Neural cell (in vitro differentiated cells): ENCODE results near the gene FBXO8. TPM values are rescaled to one million over a fixed set of nuclear protein-coding genes. Genes with fewer than 3 reads are reported as not detected.

ENCODE experiments used
- H2AFZ ChIP-seq: fragments of 200-600, 300-800 bp; sonication (generic), shearing (Covaris generic); 2 replicates; pipeline ENCODE4 v1.6.0; 2014; ENCODE audit warnings: low read depth, mild to moderate bottlenecking, antibody characterized with exemption, low read length, moderate library complexity
- H3F3A ChIP-seq: fragments of 200-600 bp; shearing (Covaris generic); 2 replicates; pipeline ENCODE4 v1.6.1; 2016; ENCODE audit warnings: mild to moderate bottlenecking, moderate library complexity, mixed read lengths, antibody characterized with exemption, low read length; ENCODE audit not compliant: insufficient read depth, poor library complexity, severe bottlenecking
- H3K27ac ChIP-seq: fragments of 200-600, 300-800 bp; sonication (generic), shearing (Covaris generic); 2 replicates; pipeline ENCODE4 v1.5.1; 2014; ENCODE audit warnings: mild to moderate bottlenecking, low read length, moderate library complexity
- H3K27me3 ChIP-seq: fragments of 300-800, 200-600 bp; sonication (generic), shearing (Covaris generic); 2 replicates; pipeline ENCODE4 v1.6.0; 2014; ENCODE audit warnings: mild to moderate bottlenecking, low read depth, low read length, moderate library complexity; ENCODE audit not compliant: insufficient read depth
- H3K36me3 ChIP-seq: fragments of 300-800, 200-600 bp; sonication (generic), shearing (Covaris generic); 2 replicates; pipeline ENCODE4 v1.5.1; 2014; ENCODE audit warnings: mild to moderate bottlenecking, antibody characterized with exemption, low read length, moderate library complexity; ENCODE audit not compliant: insufficient read depth
- H3K4me2 ChIP-seq: fragments of 300-800, 200-600 bp; sonication (generic), shearing (Covaris generic); 2 replicates; pipeline ENCODE4 v1.6.0; 2014; ENCODE audit warnings: mild to moderate bottlenecking, low read length
- H3K4me3 ChIP-seq: fragments of 300-800, 200-600 bp; sonication (generic), shearing (Covaris generic); 2 replicates; pipeline ENCODE4 v1.5.1; 2014; ENCODE audit warnings: mild to moderate bottlenecking, low read length, moderate library complexity
- H3K79me2 ChIP-seq: fragments of 200-600 bp; shearing (Covaris generic); replicated peaks from 2 replicates; pipeline ENCODE4 v1.6.0; 2014; ENCODE audit warnings: mild to moderate bottlenecking, low read length, moderate library complexity; ENCODE audit not compliant: insufficient read depth
- H3K9ac ChIP-seq: fragments of 300-800, 200-600 bp; sonication (generic), shearing (Covaris generic); 2 replicates; pipeline ENCODE4 v1.6.1; 2016; ENCODE audit warnings: mild to moderate bottlenecking, low read length, mixed read lengths
- H3K9me2 ChIP-seq: fragments of 200-600 bp; shearing (Covaris generic); 2 replicates; pipeline ENCODE4 v1.6.1; 2016; ENCODE audit warnings: mild to moderate bottlenecking, low read length, mixed read lengths; ENCODE audit not compliant: insufficient read depth
- H3K9me3 ChIP-seq: fragments of 200-600, 300-800 bp; sonication (generic), shearing (Covaris generic); 2 replicates; pipeline ENCODE4 v1.6.1; 2016; ENCODE audit warnings: mild to moderate bottlenecking, mixed run types, low read length, moderate library complexity, mixed read lengths
- H4K20me1 ChIP-seq: fragments of 200-600 bp; shearing (Covaris generic); 2 replicates; pipeline ENCODE4 v1.6.1; 2016; ENCODE audit warnings: mild to moderate bottlenecking, mixed run types; ENCODE audit not compliant: insufficient read depth
- CTCF ChIP-seq: fragments of 450-650 bp; IDR thresholded peaks from 2 replicates; pipeline ENCODE4 v1.5.1; 2014; ENCODE audit warnings: antibody characterized with exemption, mild to moderate bottlenecking, moderate library complexity; ENCODE audit not compliant: poor library complexity, severe bottlenecking
- EP300 ChIP-seq: fragments of 450-650 bp; conservative IDR thresholded peaks from 2 replicates; pipeline ENCODE4 v1.6.1; 2014; ENCODE audit warnings: antibody characterized with exemption, mild to moderate bottlenecking, moderate library complexity; ENCODE audit not compliant: poor library complexity, severe bottlenecking
- EZH2 ChIP-seq: fragments of 200-600, 300-800 bp; shearing (Covaris generic), sonication (generic); IDR thresholded peaks from 2 replicates; pipeline ENCODE4 v1.6.1; 2014; ENCODE audit warnings: antibody characterized with exemption, low read length, borderline replicate concordance, mild to moderate bottlenecking; ENCODE audit not compliant: insufficient read depth, poor library complexity, severe bottlenecking
- MXI1 ChIP-seq: fragments of 450-650 bp; conservative IDR thresholded peaks from 2 replicates; pipeline ENCODE4 v1.6.1; 2014; ENCODE audit warnings: antibody characterized with exemption, mild to moderate bottlenecking; ENCODE audit not compliant: poor library complexity, severe bottlenecking
- POLR2AphosphoS5 ChIP-seq: IDR thresholded peaks from 2 replicates; pipeline ENCODE4 v1.6.1; 2012
- RAD21 ChIP-seq: fragments of 450-650 bp; conservative IDR thresholded peaks from 2 replicates; pipeline ENCODE4 v1.6.1; 2014; ENCODE audit warnings: antibody characterized with exemption, mild to moderate bottlenecking, moderate library complexity
- REST ChIP-seq: IDR thresholded peaks from 2 replicates; pipeline ENCODE4 v1.6.1; 2012; ENCODE audit warnings: borderline replicate concordance
- SMC3 ChIP-seq: fragments of 450-650 bp; conservative IDR thresholded peaks from 2 replicates; pipeline ENCODE4 v1.6.1; 2014; ENCODE audit warnings: antibody characterized with exemption, mild to moderate bottlenecking, moderate library complexity; ENCODE audit not compliant: poor library complexity
- TAF1 ChIP-seq: IDR thresholded peaks from 2 replicates; pipeline ENCODE4 v1.6.1; 2012; ENCODE audit warnings: low read depth
- polyA plus RNA-seq: library from polyadenylated mRNA; depleted of rRNA; stranded (reverse); fragments of >200 nt; gene quantifications from 2 replicates; pipeline ENCODE4 v1.2.3, GENCODE V29; 2014

The FBXO8 gene
- polyA plus RNA-seq, 1 donor from 2014 or later: 29.3 TPM

GRCh38 chr4:174266416-174266815, 17.1 kb downstream of the FBXO8 start:
- Histone ChIP-seq H3F3A (no peaks in the 10 kb centered on the region), H3K4me3 (peak overlapping the region; percentile 47), H3K4me2 (peak overlapping the region; percentile 43), H4K20me1 (no peaks in the 10 kb centered on the region), H3K36me3 (no peaks in the 10 kb centered on the region), H2AFZ (no peak overlapping the region), H3K9me2 (no peaks in the 10 kb centered on the region), H3K9me3 (no peaks in the 10 kb centered on the region), H3K9ac (no peak overlapping the region), H3K27ac (peak overlapping the region; percentile 54), H3K27me3 (no peaks in the 10 kb centered on the region), H3K79me2 (peaks cover 15% of the 10 kb centered on the region)
- TF ChIP-seq SMC3 (no peak), TAF1 (no peak), REST (no peak)

GRCh38 chr4:174265916-174266315, 17.6 kb downstream of the FBXO8 start:
- no peaks in the 10 kb centered on the region for H3K36me3 ChIP-seq
- H3K9me3 ChIP-seq: no peaks in the 10 kb centered on the region
- peak overlapping the region; percentile 43 for H3K4me2 ChIP-seq
- no peak overlapping the region for H2AFZ ChIP-seq
- TF ChIP-seq TAF1 (no peak), POLR2AphosphoS5 (peak; percentile 25)
- peak overlapping the region; percentile 54 for H3K27ac ChIP-seq
- H3K79me2 ChIP-seq: peaks cover 15% of the 10 kb centered on the region
- H3K9me2 ChIP-seq: no peaks in the 10 kb centered on the region
- H3K27me3 ChIP-seq: no peaks in the 10 kb centered on the region
- H3K4me3 ChIP-seq: peak overlapping the region; percentile 47
- no peaks in the 10 kb centered on the region for H3F3A ChIP-seq
- no peaks in the 10 kb centered on the region for H4K20me1 ChIP-seq
- H3K9ac ChIP-seq: no peak overlapping the region

- Histone ChIP-seq H4K20me1 (no peaks in the 10 kb centered on the region), H3K4me2 (no peak overlapping the region), H3K4me3 (no peak overlapping the region), H3K9me2 (no peaks in the 10 kb centered on the region), H3F3A (no peaks in the 10 kb centered on the region), H3K9me3 (no peaks in the 10 kb centered on the region), H3K27ac (no peak overlapping the region), H3K79me2 (peaks cover 15% of the 10 kb centered on the region), H3K27me3 (no peaks in the 10 kb centered on the region), H2AFZ (no peak overlapping the region), H3K36me3 (no peaks in the 10 kb centered on the region), H3K9ac (no peak overlapping the region)
- TF ChIP-seq CTCF (no peak), REST (no peak), RAD21 (no peak), SMC3 (no peak), TAF1 (no peak), MXI1 (no peak), EZH2 (no peak), POLR2AphosphoS5 (no peak), EP300 (no peak)
Observed at GRCh38 chr4:174263445-174263736, 20.1 kb downstream of the FBXO8 start.
